ENCODE data around the gene HERC6.

Gene HERC6

DNA sequence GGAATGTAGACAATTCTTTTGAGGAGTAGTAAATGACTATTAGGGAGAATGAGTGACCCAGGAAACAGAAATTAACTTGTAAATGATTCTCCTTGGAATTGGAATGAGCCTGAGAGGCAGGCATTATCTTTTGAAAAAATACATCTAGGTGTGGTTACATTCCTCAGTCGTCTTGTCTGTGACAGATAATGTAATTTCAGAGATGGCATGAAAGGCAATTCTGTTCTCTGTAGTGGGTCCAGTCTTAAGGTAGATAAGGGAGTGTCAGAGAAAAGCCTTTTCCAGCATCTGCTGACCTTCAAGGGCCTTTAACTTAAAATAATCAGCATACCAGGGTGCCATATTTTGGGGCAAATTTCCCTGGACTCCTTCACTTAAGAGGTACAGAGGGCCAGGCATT lies 35.1 kb downstream of the HERC6 start:
- no peak for TF ChIP-seq LEF1 (IDR thresholded peaks at IDR 0.05; ENCODE audit: borderline replicate concordance)
- TF ChIP-seq HDGF (IDR thresholded peaks at IDR 0.05; ENCODE audit: borderline replicate concordance) = no peak
- no peak for TF ChIP-seq L3MBTL2 (conservative IDR thresholded peaks at IDR 0.05)
- TF ChIP-seq FOXK2 (IDR thresholded peaks at IDR 0.05) = no peak
- DNase-seq (ENCODE audit: extremely low spot score) = no peak
- ChIA-PET CTCF (no interaction called here), POLR2A (no interaction called here)

DNA sequence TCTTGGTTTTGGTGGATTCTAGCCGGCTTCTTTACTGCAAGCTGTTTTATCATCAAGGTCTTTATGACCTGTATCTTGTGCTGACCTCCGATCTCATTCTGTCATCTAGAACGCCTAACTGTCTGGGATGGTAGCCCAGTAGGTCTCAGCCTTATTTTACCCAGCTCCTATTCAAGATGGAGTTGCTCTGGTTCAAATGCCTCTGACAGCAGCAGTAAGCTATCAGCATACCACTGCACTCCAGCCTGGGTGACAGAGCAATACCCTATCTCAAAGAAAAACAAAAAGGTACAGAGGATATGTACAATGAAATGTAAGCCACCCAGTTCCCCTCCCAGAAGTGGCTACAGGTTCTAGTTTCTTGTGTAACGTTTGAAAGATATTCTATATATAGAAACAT lies 36.1 kb downstream of the HERC6 start:
- ChIA-PET POLR2A (no interaction called here), CTCF (no interaction called here)
- DNase-seq (ENCODE audit: extremely low spot score) = no peak
- TF ChIP-seq FOXK2 (IDR thresholded peaks at IDR 0.05) (no peak), ELF4 (IDR thresholded peaks at IDR 0.05) (no peak)

DNA sequence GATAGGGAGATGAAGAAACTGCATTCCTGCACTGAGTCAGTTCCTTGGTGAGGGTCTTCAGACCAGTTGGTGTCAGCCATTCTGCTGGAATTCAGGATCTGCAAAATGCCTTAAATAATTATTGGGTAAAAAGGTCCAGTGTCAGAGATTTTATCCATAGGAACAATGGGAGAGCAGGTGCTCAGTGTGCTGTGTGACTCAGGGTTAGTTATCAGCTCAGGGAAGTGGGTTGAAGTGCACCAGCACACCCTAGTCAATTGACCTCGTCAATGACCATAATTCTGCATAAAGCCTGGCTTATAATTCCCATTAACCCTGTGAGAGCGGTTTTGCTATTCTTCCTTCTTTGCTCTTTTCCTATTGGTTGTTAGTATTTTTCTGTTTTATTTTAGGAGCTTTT lies 37.3 kb downstream of the HERC6 start:
- ChIA-PET POLR2A (no interaction called here), CTCF (no interaction called here)
- no peak for DNase-seq (ENCODE audit: extremely low spot score)
- TF ChIP-seq LEF1 (IDR thresholded peaks at IDR 0.05; ENCODE audit: borderline replicate concordance) (no peak), NFRKB (IDR thresholded peaks at IDR 0.05) (no peak), ARNT (IDR thresholded peaks at IDR 0.05) (no peak), FOXK2 (IDR thresholded peaks at IDR 0.05) (no peak), ELF4 (IDR thresholded peaks at IDR 0.05) (no peak), SP1 (IDR thresholded peaks at IDR 0.05) (no peak), FOXM1 (IDR thresholded peaks at IDR 0.05; ENCODE audit: borderline replicate concordance) (no peak), ZNF384 (IDR thresholded peaks at IDR 0.05) (no peak), HDGF (IDR thresholded peaks at IDR 0.05; ENCODE audit: borderline replicate concordance) (no peak), FOXA1 (IDR thresholded peaks at IDR 0.05) (no peak), SUZ12 (IDR thresholded peaks at IDR 0.05) (no peak), CTBP1 (IDR thresholded peaks at IDR 0.05; ENCODE audit: borderline replicate concordance) (no peak), TARDBP (IDR thresholded peaks at IDR 0.05) (no peak), BHLHE40 (IDR thresholded peaks at IDR 0.05; ENCODE audit: borderline replicate concordance) (no peak), L3MBTL2 (conservative IDR thresholded peaks at IDR 0.05) (no peak)
- TF ChIP-seq, protein P1, sequence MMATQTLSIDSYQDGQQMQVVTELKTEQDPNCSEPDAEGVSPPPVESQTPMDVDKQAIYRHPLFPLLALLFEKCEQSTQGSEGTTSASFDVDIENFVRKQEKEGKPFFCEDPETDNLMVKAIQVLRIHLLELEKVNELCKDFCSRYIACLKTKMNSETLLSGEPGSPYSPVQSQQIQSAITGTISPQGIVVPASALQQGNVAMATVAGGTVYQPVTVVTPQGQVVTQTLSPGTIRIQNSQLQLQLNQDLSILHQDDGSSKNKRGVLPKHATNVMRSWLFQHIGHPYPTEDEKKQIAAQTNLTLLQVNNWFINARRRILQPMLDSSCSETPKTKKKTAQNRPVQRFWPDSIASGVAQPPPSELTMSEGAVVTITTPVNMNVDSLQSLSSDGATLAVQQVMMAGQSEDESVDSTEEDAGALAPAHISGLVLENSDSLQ (IDR thresholded peaks at IDR 0.05) = no peak

DNA sequence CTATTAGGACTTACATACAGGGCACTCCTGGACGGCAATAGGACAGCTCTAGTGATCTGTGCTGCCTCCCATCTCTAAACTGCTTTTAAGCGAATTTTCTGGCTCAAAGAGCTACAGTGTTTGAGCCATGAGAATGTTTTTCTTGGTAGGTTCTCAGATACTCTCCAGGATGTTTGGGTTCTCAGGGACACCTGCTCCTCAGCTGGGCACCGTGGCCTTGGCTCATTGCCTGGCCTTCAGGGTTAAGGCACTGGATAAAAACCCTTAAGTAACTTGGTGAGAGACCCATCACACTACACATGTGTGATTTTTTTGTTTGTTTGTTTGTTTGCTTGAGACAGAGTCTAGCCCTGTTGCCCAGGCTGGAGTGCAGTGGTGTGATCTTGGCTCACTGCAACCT lies 39.8 kb downstream of the HERC6 start:
- POLR2A ChIA-PET = no interaction called here
- DNase-seq (ENCODE audit: extremely low spot score) = no peak
- CTCF ChIA-PET = no interaction called here
- TF ChIP-seq ARNT (IDR thresholded peaks at IDR 0.05) = no peak
- TF ChIP-seq FOXM1 (IDR thresholded peaks at IDR 0.05; ENCODE audit: borderline replicate concordance) = no peak
- TF ChIP-seq LEF1 (IDR thresholded peaks at IDR 0.05; ENCODE audit: borderline replicate concordance) = no peak
- TF ChIP-seq CTBP1 (IDR thresholded peaks at IDR 0.05; ENCODE audit: borderline replicate concordance) = no peak
- TF ChIP-seq FOXK2 (IDR thresholded peaks at IDR 0.05) = no peak
- no peak for TF ChIP-seq ELF4 (IDR thresholded peaks at IDR 0.05)
- TF ChIP-seq HDGF (IDR thresholded peaks at IDR 0.05; ENCODE audit: borderline replicate concordance) = no peak
- TF ChIP-seq, protein P1 (IDR thresholded peaks at IDR 0.05) = no peak
- TF ChIP-seq FOXA1 (IDR thresholded peaks at IDR 0.05) = no peak
- TF ChIP-seq BHLHE40 (IDR thresholded peaks at IDR 0.05; ENCODE audit: borderline replicate concordance) = no peak
- no peak for TF ChIP-seq TARDBP (IDR thresholded peaks at IDR 0.05)
- TF ChIP-seq NFRKB (IDR thresholded peaks at IDR 0.05) = no peak
- no peak for TF ChIP-seq SP1 (IDR thresholded peaks at IDR 0.05)
- no peak for TF ChIP-seq SUZ12 (IDR thresholded peaks at IDR 0.05)
- TF ChIP-seq ZNF384 (IDR thresholded peaks at IDR 0.05) = no peak
- TF ChIP-seq L3MBTL2 (conservative IDR thresholded peaks at IDR 0.05) = no peak

DNA sequence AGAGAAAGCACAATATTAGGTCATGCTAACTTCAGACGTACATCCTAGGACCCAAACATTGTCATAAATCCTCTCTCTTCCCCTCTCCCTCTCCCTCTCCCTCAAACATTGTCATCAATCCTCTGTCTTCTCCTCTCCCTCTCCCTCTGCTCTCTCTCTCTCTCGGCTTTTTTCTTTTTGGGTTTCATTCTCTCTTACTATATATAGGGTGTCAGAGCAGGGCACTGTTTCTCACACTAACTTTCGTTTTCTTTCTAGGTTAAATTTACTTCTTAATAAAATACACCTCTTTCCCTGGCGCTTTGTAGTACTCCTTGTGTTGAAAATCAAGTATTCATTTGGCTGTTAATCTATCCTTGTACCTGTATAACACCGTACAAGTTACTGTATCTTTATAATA lies 41.2 kb downstream of the HERC6 start:
- POLR2A ChIA-PET = no interaction called here
- DNase-seq (ENCODE audit: extremely low spot score) = no peak
- no peak for TF ChIP-seq TARDBP (IDR thresholded peaks at IDR 0.05)
- TF ChIP-seq FOXM1 (IDR thresholded peaks at IDR 0.05; ENCODE audit: borderline replicate concordance) = no peak
- no peak for TF ChIP-seq FOXA1 (IDR thresholded peaks at IDR 0.05)
- no peak for TF ChIP-seq HDGF (IDR thresholded peaks at IDR 0.05; ENCODE audit: borderline replicate concordance)
- no peak for TF ChIP-seq SUZ12 (IDR thresholded peaks at IDR 0.05)
- CTCF ChIA-PET = no interaction called here

DNA sequence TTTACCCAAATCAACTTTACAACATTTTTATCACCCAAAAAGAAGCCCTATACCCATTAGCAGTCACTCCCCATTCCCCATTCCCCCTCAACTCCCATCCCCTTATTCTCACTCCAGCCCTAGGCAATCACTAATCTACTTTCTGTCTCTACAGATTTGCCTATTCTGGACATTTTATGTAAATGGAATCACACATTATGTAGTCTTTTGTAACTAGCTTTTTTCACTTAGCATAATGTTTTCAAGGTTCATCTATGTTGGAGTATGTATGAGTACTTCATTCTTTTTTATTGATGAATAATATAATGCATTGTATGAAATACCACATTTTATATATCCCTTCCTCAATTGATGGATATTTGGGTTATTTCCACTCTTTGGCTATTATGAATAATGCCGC lies 42.2 kb downstream of the HERC6 start:
- TF ChIP-seq ZNF384 (IDR thresholded peaks at IDR 0.05) = no peak
- no peak for TF ChIP-seq ELF4 (IDR thresholded peaks at IDR 0.05)
- TF ChIP-seq FOXA1 (IDR thresholded peaks at IDR 0.05) = no peak
- no peak for TF ChIP-seq TARDBP (IDR thresholded peaks at IDR 0.05)
- no peak for TF ChIP-seq ARNT (IDR thresholded peaks at IDR 0.05)
- TF ChIP-seq CTBP1 (IDR thresholded peaks at IDR 0.05; ENCODE audit: borderline replicate concordance) = no peak
- TF ChIP-seq, protein P1 (IDR thresholded peaks at IDR 0.05) = no peak
- no peak for TF ChIP-seq NFRKB (IDR thresholded peaks at IDR 0.05)
- no peak for TF ChIP-seq FOXM1 (IDR thresholded peaks at IDR 0.05; ENCODE audit: borderline replicate concordance)
- no peak for TF ChIP-seq BHLHE40 (IDR thresholded peaks at IDR 0.05; ENCODE audit: borderline replicate concordance)
- TF ChIP-seq FOXK2 (IDR thresholded peaks at IDR 0.05) = no peak
- TF ChIP-seq SUZ12 (IDR thresholded peaks at IDR 0.05) = no peak
- TF ChIP-seq LEF1 (IDR thresholded peaks at IDR 0.05; ENCODE audit: borderline replicate concordance) = no peak
- no peak for TF ChIP-seq HDGF (IDR thresholded peaks at IDR 0.05; ENCODE audit: borderline replicate concordance)
- no peak for TF ChIP-seq SP1 (IDR thresholded peaks at IDR 0.05)
- TF ChIP-seq L3MBTL2 (conservative IDR thresholded peaks at IDR 0.05) = no peak
- CTCF ChIA-PET = no interaction called here
- no peak for DNase-seq (ENCODE audit: extremely low spot score)
- POLR2A ChIA-PET = no interaction called here

DNA sequence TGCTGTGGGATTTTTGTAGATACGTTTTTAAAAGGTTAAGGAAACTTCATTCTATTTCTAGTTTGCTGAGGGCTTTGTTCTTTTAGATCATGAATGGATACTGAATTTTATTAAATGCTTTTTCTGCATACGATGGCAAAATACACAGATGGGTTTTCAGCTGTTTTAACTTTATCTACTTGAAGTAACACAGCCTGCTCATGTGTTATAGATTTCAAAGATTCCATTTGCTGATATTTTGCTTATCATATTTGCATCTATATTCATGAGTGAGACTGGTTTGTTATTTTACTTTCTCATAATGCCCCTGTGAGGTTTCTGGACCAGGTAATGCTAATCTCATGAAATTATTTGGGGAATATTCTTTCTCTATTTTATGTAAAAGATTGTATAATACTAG lies 43.8 kb downstream of the HERC6 start:
- DNase-seq (ENCODE audit: extremely low spot score) = no peak
- CTCF ChIA-PET = no interaction called here
- no peak for TF ChIP-seq SUZ12 (IDR thresholded peaks at IDR 0.05)
- no peak for TF ChIP-seq ARNT (IDR thresholded peaks at IDR 0.05)
- TF ChIP-seq L3MBTL2 (conservative IDR thresholded peaks at IDR 0.05) = no peak
- no peak for TF ChIP-seq FOXM1 (IDR thresholded peaks at IDR 0.05; ENCODE audit: borderline replicate concordance)
- TF ChIP-seq BHLHE40 (IDR thresholded peaks at IDR 0.05; ENCODE audit: borderline replicate concordance) = no peak
- no peak for TF ChIP-seq TARDBP (IDR thresholded peaks at IDR 0.05)
- TF ChIP-seq NFRKB (IDR thresholded peaks at IDR 0.05) = no peak
- no peak for TF ChIP-seq FOXK2 (IDR thresholded peaks at IDR 0.05)
- POLR2A ChIA-PET = no interaction called here
